NCI-H1092 (cell line): ENCODE measurements around the gene B3GALT4.

ENCODE experiments used
- DNase-seq: peaks from one replicate; lab custom pipeline; 2025; lab: John Stamatoyannopoulos, UW

Gene B3GALT4

DNA sequence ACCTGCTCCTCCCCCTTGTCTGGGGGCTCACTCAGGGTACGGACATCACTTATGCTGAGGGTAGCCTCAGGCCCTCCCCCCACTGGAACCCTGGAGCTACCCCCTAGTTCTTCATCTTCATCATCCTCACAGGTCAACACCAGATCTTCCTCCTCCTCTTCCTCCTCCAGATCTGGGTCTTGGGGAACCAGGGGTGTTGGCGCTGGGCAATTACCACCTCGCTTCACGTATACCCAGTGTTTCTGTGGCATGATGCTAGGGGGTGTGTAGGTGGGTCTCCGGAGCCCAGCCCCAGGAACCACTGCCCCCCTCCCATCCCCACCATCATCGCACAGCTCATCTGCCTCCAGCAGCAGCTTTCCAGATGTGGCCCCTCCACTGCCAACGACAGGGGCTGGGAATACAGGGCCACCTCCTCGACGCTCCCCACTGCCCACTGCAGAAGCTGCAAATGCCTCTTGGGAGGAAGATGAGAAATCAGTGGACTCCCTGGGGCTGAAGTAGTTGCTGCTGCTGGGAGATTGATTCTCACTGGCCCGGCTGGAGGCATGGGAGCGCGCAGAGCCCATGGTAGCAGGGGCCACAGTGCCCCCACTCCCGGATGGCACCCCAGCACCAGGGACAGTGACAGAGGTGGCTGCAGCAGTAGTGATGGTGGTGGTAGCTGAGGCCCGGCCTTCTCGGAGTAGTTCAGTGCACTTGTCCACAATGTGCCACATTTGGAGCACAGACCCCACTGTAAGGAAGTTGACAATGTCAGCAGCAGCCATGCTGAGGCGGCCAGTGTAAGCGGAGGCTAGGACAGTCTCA lies 39.1 kb downstream of the B3GALT4 start:
- no peak for DNase-seq

DNA sequence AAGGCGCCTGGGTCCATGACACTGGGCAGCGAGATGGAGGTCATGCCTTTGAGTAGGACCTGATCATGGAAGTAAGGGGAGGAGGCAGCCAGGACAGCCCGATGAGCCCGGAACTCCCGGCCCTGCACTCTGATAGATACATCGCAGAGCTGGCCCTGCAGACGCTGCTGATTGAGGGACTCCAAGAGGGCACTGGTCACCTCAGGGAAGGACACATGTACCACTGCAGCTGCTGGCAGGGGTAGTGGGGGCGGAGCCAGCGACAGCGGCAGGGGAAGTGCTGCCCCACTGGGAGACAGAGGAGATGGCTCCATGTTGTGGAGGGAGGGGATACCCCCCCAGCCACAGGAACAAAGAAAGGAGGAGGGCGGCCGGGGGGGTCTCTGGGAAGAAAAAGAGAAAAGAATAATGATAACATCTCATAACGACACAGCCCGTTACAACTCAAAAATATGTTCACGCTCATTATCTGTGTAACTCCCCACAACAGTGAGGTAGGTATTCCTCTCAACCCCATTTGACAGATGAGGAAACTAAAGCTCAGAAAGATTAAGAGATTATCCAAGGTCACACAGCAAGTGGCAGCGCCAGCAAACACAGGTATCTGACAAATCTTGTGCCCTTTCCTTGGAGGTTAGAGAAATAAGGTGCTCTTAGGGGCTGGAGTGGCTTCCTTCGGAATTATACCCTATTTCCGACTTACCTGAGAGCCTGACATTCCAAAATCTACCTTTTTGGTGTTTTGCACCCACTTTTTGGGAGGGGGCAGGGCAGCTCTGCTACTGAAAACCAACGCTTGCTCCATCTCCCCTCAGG lies 39.9 kb downstream of the B3GALT4 start:
- no peak for DNase-seq

DNA sequence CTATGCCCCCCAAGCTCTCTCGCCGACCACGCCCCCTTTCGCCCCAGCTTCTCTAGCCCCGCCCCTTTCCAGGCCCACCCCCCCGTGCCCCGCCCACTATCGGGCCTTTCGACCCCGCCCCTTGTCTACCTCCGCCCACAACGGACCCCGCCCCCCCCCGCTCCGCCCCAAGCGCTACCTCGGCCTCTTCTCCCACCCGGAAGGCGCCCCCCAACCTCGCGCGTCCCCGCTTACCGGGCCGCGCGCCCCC lies 40.4 kb downstream of the B3GALT4 start:
- no peak for DNase-seq

DNA sequence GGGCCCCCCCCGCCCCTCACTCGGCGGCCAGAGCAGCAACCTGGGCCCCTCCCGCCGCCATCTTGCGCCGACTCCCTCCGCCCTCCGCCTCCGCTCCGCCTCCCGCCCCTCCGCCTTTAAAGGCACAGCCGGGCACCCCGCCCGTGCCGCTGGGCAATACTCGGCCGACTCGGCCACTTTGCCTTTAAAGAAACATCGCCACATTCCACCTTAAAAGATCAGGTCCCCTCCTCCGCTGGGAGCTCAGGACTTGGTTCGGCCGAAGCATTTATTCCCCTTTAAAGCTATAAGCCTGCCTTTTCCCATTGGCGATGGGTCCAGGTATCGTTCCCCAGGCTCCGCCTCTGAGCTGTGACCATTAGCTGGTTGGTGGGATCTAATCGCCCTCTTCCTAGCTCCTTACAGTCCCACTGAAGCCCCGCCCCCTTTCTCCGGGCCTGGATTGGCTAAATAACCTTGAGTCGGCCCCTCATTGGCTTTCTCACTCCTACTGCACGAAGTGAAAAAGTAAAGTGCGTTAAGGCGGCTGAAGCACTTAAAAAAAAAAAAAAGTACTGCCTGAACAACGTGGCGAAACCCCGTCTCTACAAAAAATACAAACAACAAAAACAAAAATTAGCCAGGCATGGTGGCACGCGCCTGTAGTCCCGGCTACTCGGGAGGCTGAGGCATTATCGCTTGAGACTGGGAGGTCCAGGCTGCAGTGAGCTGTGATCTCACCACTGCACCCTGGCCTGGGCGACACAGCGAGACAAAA lies 40.9 kb downstream of the B3GALT4 start, which contains the start of gene ZBTB22:
Gene ZBTB22 (minus strand): TSS at position 76 of the 757 bp plus-strand sequence. CDS start 828 bp downstream, outside the sequence.
- DNase-seq: peak; percentile 92

DNA sequence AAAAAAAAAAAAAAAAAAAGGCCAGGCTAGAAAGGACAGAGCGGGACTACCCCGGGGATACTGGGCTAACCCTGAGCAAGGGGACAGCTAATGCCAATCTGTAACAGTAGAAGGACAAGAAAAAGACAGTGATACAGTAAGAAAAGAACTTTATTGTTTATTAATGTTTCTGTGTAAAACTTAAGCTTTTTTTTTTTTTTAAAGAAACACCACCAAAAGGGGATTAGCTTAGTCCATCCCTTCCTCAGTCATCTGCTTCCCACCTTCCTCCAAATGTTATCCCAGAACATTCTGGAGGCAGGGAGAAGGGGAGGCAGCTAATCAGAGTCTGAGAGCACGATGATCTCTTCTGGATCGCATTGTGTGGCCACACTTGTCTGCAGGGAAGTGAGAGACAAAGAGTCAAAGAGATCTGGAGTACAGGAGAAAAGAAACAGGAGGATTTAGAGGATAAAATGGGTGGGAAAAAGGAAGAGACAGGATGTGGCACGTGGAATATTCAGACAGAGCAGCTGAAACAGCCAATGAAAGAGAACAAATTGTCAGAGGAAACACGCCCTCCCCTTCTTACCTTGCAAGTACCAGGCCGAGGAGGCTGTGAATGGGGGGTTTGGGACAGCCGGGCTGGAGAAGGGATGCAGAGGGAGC lies 41.6 kb downstream of the B3GALT4 start:
- no peak for DNase-seq

DNA sequence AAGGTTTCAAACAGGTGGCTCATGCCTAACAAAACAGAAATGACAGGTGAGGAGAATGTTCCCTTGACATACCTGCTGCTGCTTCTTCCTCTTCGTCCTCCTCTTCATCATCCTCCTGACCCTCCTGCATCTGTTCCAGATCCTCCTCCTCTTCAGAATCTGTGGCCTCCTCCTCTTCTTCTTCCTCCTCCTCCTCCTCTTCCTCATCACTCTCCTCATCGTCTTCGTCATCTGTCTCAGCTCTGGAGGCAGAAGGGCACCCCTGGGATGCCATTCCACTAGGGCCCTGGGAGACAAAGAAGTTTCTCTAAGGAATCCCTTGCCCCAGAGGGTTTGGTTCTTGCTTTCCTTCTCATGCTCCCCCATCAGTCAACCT lies 43.0 kb downstream of the B3GALT4 start:
- DNase-seq: no peak

DNA sequence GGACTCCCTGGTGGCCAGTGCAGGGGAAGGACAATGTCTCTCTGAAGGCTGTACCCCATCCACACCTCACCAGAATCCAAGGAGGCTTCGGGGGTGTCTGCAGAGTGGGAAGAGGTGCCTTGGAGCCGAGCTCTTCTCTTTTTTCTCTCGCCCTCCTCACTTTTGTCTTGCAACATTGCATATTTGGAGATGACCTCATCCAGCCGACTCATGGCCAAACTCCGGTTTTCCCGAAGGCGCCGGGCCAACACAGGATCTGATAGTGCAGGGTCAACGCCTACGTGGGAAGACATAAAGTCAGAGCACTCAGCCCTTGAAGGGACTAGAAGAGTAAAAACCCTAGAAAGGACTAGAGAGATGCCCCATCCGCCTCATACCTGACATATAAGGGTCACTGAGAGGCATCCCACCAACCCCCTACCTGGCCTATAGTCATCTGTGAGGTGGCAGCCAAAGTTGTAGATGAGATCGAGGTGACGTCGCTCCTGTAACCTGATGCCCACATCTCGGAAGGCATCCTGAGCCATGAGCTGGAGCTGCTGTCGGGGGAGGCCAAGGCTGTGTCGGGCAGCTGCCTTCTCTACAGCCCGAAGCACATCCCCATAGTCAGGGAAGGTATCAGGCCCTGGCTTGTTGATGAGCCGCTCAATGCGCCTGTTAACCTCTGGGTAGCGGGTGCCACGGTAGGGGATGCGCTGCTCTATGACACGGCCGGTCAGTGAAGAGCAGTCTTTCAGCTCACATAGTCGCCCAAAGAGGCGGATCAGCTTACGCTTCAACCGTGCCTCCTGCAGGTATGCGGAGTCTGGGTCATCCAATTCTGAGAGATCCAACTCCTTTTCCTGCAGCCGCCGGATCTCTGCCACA lies 43.6 kb downstream of the B3GALT4 start:
- DNase-seq: no peak

DNA sequence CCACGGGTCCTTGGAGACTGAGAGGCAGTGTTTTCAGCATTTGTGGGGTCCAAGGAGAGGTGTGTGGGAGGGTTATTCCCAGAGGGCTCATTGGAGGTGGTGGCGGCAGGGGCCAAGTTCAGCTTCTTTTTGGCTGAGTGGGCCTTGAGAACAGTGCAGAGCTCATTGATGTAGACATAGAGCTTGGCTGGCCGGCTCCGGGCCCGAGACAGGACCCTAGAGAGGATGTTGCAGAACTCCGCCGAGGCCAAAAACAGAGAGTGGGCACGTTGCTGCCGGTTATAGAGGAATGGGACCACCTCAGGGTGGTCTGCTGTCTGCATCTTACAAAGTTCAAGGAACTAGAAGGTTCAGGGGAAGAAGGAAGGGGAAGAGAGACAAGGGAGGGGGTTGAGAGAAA lies 44.3 kb downstream of the B3GALT4 start:
- no peak for DNase-seq

DNA sequence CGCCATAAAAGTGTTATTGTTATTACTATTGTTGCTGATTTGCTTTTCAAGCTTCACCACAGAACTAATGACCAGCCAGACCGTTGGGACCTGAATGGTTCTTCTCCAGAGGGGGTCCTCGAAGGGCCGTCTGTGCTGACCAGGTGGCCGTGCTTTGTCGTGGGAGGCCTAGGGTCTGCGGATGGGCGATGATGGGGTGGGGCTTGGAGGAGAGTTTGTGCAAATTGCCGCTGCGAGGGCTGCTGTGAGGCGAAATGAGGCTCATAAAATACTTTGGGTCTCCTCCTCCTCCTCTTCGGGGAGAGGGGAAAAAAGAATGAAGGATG lies 46.7 kb downstream of the B3GALT4 start:
- peak; percentile 52 for DNase-seq

DNA sequence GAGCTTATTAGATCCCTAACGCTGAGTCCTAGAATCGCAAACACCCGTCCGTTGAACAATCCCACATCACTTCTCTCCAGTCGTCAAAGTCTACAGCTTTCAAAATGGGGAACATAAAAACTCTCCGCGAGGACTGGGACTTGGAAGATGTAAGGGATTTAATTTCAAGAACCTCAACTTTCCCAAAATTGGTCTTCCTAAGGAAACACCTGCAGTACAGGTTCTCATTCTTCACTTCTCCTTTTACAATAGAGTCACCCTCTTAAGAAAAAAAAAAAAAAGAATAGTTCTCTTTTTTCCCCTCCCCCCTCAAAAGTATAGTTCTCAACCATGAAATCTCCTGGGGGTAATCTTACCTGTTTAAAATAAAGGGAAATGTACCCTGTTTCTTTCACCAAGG lies 47.2 kb downstream of the B3GALT4 start:
- DNase-seq: no peak
